ELR (cell line): ENCODE results near the gene ANKRD39.
A peak's percentile ranks its signal among the peaks of the same experiment; 100 is the strongest.
"Not testable (repeated sequence)": the region's sequence is repeated elsewhere in the genome, so short reads cannot be mapped to it uniquely, and the experiment has no call there.

Source experiments
- DNase-seq: peaks from one replicate; pipeline ENCODE4 v3.0.0-alpha.2; 2015; ENCODE audit warnings: low read depth

ANKRD39 gene

GRCh38 chr2:96808176-96808837 is 49.5 kb downstream of the ANKRD39 start:
- DNase-seq: no peak

GRCh38 chr2:96807127-96807471 is 50.7 kb downstream of the ANKRD39 start:
- no peak for DNase-seq

- no peak for DNase-seq
Observed at GRCh38 chr2:96806468-96807126, 51.2 kb downstream of the ANKRD39 start.

GRCh38 chr2:96805946-96806345 is 51.9 kb downstream of the ANKRD39 start:
- DNase-seq: not testable (repeated sequence)

GRCh38 chr2:96804986-96805385 is 52.8 kb downstream of the ANKRD39 start:
- DNase-seq: no peak

GRCh38 chr2:96802721-96803120 is 55.1 kb downstream of the ANKRD39 start:
- no peak for DNase-seq

- DNase-seq: no peak
Observed at GRCh38 chr2:96801786-96802595, 55.8 kb downstream of the ANKRD39 start.

- DNase-seq: peak; percentile 52
Observed at GRCh38 chr2:96801005-96801785, 56.6 kb downstream of the ANKRD39 start.

GRCh38 chr2:96800061-96801004 is 57.5 kb downstream of the ANKRD39 start:
- no peak for DNase-seq

GRCh38 chr2:96799623-96799935 is 58.2 kb downstream of the ANKRD39 start:
- DNase-seq: no peak

GRCh38 chr2:96798733-96799622 is 58.8 kb downstream of the ANKRD39 start:
- DNase-seq: no peak
